WTC11 (cell line): ENCODE measurements around the gene TYMS. TPM values are rescaled to one million over a fixed set of nuclear protein-coding genes. Genes with fewer than 3 reads are reported as not detected.

Source experiments
- ATAC-seq: fragments of 200-7000 bp; cut with Tn5 transposase; 2 replicates; pipeline ENCODE4 v1.10.0; 2021; ENCODE audit warnings: mild to moderate bottlenecking, moderate library complexity
- CTCF ChIA-PET: fragments of 300-600 bp; sonication (Branson Sonifier 250); formaldehyde crosslinking; loops from one replicate; lab custom pipeline; 2021; ENCODE audit warnings: antibody characterized with exemption; lab: Charles Lee
- POLR2A ChIA-PET: fragments of 350-600 bp; sonication (Branson Sonifier 250); formaldehyde crosslinking; loops from one replicate; lab custom pipeline; 2021; ENCODE audit warnings: antibody characterized with exemption; lab: Charles Lee
- DNase-seq: peaks from one replicate; pipeline ENCODE4 v3.0.0; 2021; ENCODE audit warnings: low spot score
- H3K27ac Mint-ChIP-seq: 2 replicates; pipeline ENCODE4 v1.8.0; 2021; ENCODE audit warnings: mixed read lengths
- H3K27me3 Mint-ChIP-seq: 2 replicates; pipeline ENCODE4 v1.8.0; 2021; ENCODE audit warnings: low read depth, mild to moderate bottlenecking, moderate library complexity, mixed read lengths
- H3K36me3 Mint-ChIP-seq: 2 replicates; pipeline ENCODE4 v1.8.0; 2021; ENCODE audit warnings: mixed read lengths
- H3K4me1 Mint-ChIP-seq: 2 replicates; pipeline ENCODE4 v1.8.0; 2022; ENCODE audit warnings: mixed read lengths
- H3K4me3 Mint-ChIP-seq: 2 replicates; pipeline ENCODE4 v1.8.0; 2021; ENCODE audit warnings: mild to moderate bottlenecking, moderate library complexity, mixed read lengths
- H3K9me3 Mint-ChIP-seq: 2 replicates; pipeline ENCODE4 v1.8.0; 2021; ENCODE audit warnings: mixed read lengths
- ATF1 ChIP-seq: sonication (generic); formaldehyde crosslinking; IDR thresholded peaks from 2 replicates; pipeline ENCODE4 v1.8.1; 2023; ENCODE audit warnings: mild to moderate bottlenecking, moderate library complexity, missing genetic modification reagents
- ATF3 ChIP-seq: sonication (generic); formaldehyde crosslinking; conservative IDR thresholded peaks from 2 replicates; pipeline ENCODE4 v1.8.1; 2022; ENCODE audit warnings: mild to moderate bottlenecking, missing genetic modification reagents
- CDX4 ChIP-seq: fragments of 250-450 bp; sonication (Bioruptor Pico); IDR thresholded peaks from 2 replicates; pipeline ENCODE4 v1.9.0; 2021; ENCODE audit warnings: moderate library complexity, mild to moderate bottlenecking, inconsistent platforms, borderline replicate concordance
- E2F4 ChIP-seq: sonication (generic); formaldehyde crosslinking; IDR thresholded peaks from 2 replicates; pipeline ENCODE4 v1.8.1; 2022; ENCODE audit warnings: low read depth, mild to moderate bottlenecking, moderate library complexity, missing genetic modification reagents, borderline replicate concordance
- ELF4 ChIP-seq: sonication (generic); formaldehyde crosslinking; IDR thresholded peaks from 2 replicates; pipeline ENCODE4 v1.8.1; 2022; ENCODE audit warnings: low read depth, mild to moderate bottlenecking, moderate library complexity, missing genetic modification reagents
- FOXJ3 ChIP-seq: sonication (generic); formaldehyde crosslinking; IDR thresholded peaks from 2 replicates; pipeline ENCODE4 v1.9.0; 2021; ENCODE audit warnings: missing genetic modification reagents, mild to moderate bottlenecking, borderline replicate concordance
- GABPB1 ChIP-seq: sonication (generic); formaldehyde crosslinking; IDR thresholded peaks from 2 replicates; pipeline ENCODE4 v1.8.1; 2023; ENCODE audit warnings: mild to moderate bottlenecking, missing genetic modification reagents
- GTF2I ChIP-seq: fragments of 250-450 bp; sonication (Bioruptor Pico); conservative IDR thresholded peaks from 2 replicates; pipeline ENCODE4 v1.4.0; 2021; ENCODE audit warnings: mild to moderate bottlenecking
- HMGA2 ChIP-seq: fragments of 250-450 bp; sonication (Bioruptor Pico); IDR thresholded peaks from 2 replicates; pipeline ENCODE4 v1.4.0; 2021; ENCODE audit warnings: mild to moderate bottlenecking, moderate library complexity
- PRDM15 ChIP-seq: sonication (generic); formaldehyde crosslinking; IDR thresholded peaks from 2 replicates; pipeline ENCODE4 v1.8.0; 2022; ENCODE audit warnings: missing genetic modification reagents
- USF1 ChIP-seq: sonication (generic); formaldehyde crosslinking; IDR thresholded peaks from 2 replicates; pipeline ENCODE4 v1.8.0; 2022; ENCODE audit warnings: mild to moderate bottlenecking, missing genetic modification reagents
- ZNF121 ChIP-seq: sonication (generic); formaldehyde crosslinking; IDR thresholded peaks from 2 replicates; pipeline ENCODE4 v1.8.0; 2023; ENCODE audit warnings: missing genetic modification reagents
- ZNF138 ChIP-seq: sonication (generic); formaldehyde crosslinking; conservative IDR thresholded peaks from 2 replicates; pipeline ENCODE4 v1.8.1; 2022; ENCODE audit warnings: mild to moderate bottlenecking, moderate library complexity, missing genetic modification reagents
- ZNF317 ChIP-seq: sonication (generic); formaldehyde crosslinking; IDR thresholded peaks from 2 replicates; pipeline ENCODE4 v1.8.1; 2023; ENCODE audit warnings: low read depth, mild to moderate bottlenecking, moderate library complexity, missing genetic modification reagents, borderline replicate concordance
- ZNF671 ChIP-seq: fragments of 250-450 bp; sonication (Bioruptor Pico); IDR thresholded peaks from 2 replicates; pipeline ENCODE4 v1.8.0; 2021; ENCODE audit warnings: mild to moderate bottlenecking
- total RNA-seq: library from RNA; stranded (reverse); gene quantifications from 3 replicates; pipeline ENCODE4 v1.2.3, GENCODE V29; 2021

The TYMS gene
- total RNA-seq, 1 experiment from 2014 or later: 86.4 TPM

GRCh38 chr18:647304-647703 lies 10.1 kb upstream of the TYMS start:
- no peak for ATAC-seq
- DNase-seq: no peak
- no peaks in the 10 kb centered on the region for H3K27me3 Mint-ChIP-seq
- 0 out of 2 replicates have a peak, but pooled peaks cover 6% of the 10 kb centered on the region for H3K9me3 Mint-ChIP-seq
- CTCF ChIA-PET: no interaction called here
- POLR2A ChIA-PET: interaction anchor here (0.6 kb wide), 1 partner anchor 140 kb away, joined by 6 read pairs; no protein-coding TSS in a partner anchor
- no peak overlapping the region for H3K27ac Mint-ChIP-seq
- peaks cover 2% of the 10 kb centered on the region; the same call in 1 of the 2 replicates for H3K36me3 Mint-ChIP-seq
- H3K4me1 Mint-ChIP-seq: peaks cover 18% of the 10 kb centered on the region
- H3K4me3 Mint-ChIP-seq: no peak overlapping the region
- no peak for TF ChIP-seq PRDM15 (CRISPR knock-in tag)
- no peak for TF ChIP-seq ZNF138 (CRISPR knock-in tag)
- TF ChIP-seq ATF3 (CRISPR knock-in tag): no peak
- no peak for TF ChIP-seq USF1 (CRISPR knock-in tag)
- TF ChIP-seq FOXJ3: no peak
- TF ChIP-seq ZNF671 (CRISPR knock-in tag): no peak
- TF ChIP-seq GABPB1 (CRISPR knock-in tag): no peak
- no peak for TF ChIP-seq ELF4
- no peak for TF ChIP-seq CDX4 (CRISPR knock-in tag)
- TF ChIP-seq ZNF121 (CRISPR knock-in tag): no peak
- TF ChIP-seq E2F4 (CRISPR knock-in tag): no peak

- no peak overlapping the region for H3K4me3 Mint-ChIP-seq
- no peak for DNase-seq
- ChIA-PET POLR2A (interaction anchor here (1.5 kb wide), 1 partner anchor 8 kb away, joined by 3 read pairs; the partner anchor contains the start of gene TYMS), CTCF (interaction anchor here (1.3 kb wide), 1 partner anchor 14 kb away, joined by 3 read pairs; no protein-coding TSS in a partner anchor)
- no peak overlapping the region for H3K27ac Mint-ChIP-seq
- no peak for TF ChIP-seq GTF2I (CRISPR knock-in tag)
- no peak for TF ChIP-seq HMGA2 (CRISPR knock-in tag)
- no peak for ATAC-seq
- H3K9me3 Mint-ChIP-seq: 0 out of 2 replicates have a peak, but pooled peaks cover 5% of the 10 kb centered on the region
- H3K4me1 Mint-ChIP-seq: peaks cover 20% of the 10 kb centered on the region
- H3K36me3 Mint-ChIP-seq: peaks cover 2% of the 10 kb centered on the region; the same call in 1 of the 2 replicates
- no peaks in the 10 kb centered on the region for H3K27me3 Mint-ChIP-seq
Observed at GRCh38 chr18:649341-649740, 8.1 kb upstream of the TYMS start.

GRCh38 chr18:650428-650858 lies 7.0 kb upstream of the TYMS start:
- Mint-ChIP-seq H3K36me3 (peaks cover 2% of the 10 kb centered on the region; the same call in 1 of the 2 replicates), H3K27ac (no peak overlapping the region), H3K4me1 (peaks cover 32% of the 10 kb centered on the region), H3K4me3 (no peak overlapping the region), H3K9me3 (no peaks in the 10 kb centered on the region), H3K27me3 (no peaks in the 10 kb centered on the region)
- no peak for DNase-seq
- ATAC-seq: no peak
- TF ChIP-seq ZNF121 (CRISPR knock-in tag) (0 out of 2 replicates have a peak, but pooled peaks have one; percentile 31), ATF1 (CRISPR knock-in tag) (no peak), ZNF317 (no peak)
- ChIA-PET POLR2A (no interaction called here), CTCF (no interaction called here)
